ENCODE data around the gene DLG1.

DLG1 gene

DNA sequence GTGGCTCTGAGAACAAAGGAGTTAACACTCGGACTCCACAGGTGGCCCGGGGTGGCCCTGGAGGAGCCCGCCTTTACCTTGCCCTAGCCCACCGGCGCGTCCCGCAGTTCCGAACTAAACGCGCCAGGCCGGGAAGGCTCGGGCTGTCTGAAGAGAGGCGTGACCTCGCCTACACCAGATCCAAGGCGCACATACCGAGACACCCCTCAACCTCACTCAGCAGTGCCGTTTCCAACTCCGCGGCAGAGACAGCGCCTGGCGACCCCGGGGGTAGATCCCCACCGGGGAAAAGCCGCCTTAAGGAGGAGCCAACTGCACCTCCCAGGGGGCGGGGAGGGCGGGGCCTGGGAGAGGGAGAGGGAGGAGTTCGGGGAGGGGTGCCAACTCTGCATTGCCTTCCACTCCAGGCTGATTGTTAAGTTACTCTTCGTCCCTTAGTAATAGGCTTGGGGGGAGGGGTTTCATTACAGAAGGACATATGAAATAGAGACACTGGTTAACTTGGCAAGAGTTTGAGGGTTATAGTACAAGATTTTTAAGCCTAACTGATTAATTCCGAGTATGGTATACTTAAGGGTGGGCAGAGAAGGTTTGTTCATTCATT is at the start of gene DLG1:
DLG1 (minus strand) TSS at position 272 of the 604 bp plus-strand sequence. CDS start 1,408 bp downstream, outside the sequence.
- peak; percentile 43 to 71 (median 55) for DNase-seq

DNA sequence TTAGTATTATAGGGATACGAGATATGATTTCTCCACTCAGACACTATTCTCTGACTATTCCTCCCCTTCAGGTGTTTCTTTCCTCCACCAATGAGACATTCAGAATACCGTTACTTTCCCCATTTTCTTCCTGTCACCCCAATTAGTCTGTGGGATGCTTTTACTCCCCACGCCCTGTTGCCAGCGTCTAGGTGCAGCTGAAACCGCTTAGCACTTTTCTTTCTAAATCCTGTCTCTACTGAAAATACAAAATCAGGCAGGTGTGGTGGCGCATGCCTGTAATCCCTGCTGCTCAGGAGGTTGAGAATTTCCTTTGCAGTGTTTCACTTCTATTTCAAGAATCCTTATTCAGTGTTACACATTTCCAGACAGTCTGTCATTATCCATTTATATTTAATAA is 49.6 kb upstream of the DLG1 start:
- no peak for DNase-seq

DNA sequence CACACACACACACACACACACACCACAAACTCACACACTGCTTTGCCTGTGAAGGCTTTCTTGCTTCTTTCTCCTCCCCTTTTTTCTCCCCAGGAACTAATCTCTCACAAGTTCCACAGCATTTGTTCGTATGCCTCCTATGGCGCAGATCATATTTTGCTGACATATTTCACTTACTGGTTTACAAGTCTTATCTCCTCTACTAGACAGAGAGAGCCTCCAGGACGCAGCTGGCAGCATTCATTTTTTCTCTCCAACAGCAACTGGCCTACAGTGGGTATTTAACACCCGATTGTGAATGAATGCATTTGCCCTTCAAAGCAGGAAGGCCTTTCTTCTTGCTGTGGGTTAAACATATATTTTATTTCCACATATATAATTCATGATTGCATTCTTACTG is 47.0 kb upstream of the DLG1 start:
- DNase-seq, result no peak

DNA sequence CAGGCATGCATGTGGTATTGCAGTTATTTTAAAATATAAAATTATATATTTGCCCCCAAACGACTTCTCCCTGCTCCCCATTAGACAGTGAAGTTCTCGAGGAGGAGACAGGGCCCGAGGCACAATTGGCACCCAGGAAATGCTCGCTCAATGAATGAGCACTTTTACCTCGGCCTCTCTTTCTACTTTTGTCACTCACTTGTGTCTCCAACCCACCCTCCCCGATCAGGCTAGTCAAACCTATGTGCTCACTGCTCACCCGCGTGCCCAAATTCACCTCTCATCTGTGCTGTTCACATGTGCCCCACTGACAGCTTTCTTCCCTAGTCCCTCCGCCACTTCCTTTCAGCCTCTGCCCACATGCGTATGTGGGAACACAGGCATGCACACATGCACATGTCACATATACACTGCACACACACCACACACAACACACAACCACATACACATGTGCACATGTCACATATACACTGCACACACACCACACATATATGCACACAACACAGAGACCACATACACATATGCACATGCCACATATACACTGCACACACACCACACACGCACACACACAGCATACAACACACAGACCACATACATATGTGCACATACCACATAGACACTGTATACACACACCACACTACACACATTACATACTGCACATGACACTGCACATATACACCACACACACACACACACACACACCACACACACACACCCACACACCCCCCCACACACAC is 46.3 kb upstream of the DLG1 start:
- DNase-seq, result no peak

DNA sequence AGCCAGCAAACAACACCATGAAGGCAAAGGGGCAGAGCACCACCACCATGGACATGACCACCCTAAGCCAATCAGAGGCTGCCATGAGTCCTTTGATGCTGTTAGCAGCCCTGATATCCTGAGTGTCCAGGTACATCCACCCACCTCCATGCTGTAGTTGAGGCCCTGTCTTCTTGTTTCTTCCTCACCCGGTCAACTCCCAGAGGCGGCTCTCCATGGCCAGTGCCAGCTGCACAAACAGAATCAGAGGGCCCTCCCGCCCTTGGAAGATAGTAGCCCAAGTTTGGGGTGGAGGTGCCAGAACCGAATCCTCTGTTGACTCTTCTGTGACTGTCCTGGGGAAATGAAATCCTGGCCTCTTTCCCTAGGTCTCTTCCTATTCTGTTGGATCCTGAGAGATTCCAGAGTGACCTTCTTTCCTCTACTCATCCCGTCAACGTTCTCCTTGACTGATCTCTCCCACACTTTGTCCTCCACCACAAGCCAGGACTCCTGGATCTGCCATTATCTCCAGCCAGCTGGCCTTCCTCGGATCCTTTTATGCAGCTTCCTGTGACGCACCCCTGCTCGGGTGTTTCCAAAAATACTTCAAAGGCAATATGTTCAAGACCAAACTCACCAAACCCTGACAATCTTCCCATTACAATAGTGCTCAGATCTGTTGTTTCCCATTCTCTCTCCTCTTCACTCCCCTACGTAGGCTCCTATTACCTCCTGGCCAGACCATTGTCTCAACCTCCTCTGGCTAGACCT is 45.4 kb upstream of the DLG1 start:
- DNase-seq, result no peak

DNA sequence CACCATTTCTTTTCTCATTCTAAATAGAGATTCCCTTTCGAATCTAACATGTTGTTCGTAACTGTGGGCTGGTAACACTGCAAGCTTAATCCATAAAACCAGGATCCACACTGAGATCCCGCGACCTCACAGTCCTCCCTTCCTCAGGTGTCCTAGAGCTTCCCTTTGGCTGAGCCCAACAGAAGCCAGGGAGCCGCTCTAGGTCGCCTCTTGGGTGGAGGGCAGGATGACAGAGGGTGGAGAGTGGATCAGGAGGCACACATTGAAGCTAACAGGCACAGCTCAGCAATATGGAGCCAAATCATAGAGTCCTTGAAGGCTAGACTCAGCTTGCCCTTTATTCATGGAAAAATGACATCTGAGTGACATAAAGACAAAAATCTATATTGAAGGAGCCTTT is 44.7 kb upstream of the DLG1 start:
- no peak for DNase-seq

DNA sequence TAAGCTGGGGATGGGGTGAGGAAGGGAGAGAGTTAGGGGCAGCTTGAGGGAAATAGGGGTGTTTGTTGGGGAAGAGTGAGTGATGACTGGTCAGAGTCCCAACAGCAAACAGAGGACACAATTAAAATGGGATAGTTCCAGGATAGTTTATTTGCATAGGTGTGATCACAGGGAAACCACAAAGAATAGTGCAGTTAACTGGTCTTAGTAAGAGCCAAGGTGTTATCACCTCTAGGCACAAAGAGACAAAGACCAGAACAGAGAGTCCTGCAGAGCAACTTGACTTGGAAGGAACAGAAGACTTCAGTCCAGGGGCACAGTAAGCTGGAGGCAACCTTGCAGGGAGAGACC is 42.1 kb upstream of the DLG1 start:
- no peak for DNase-seq

DNA sequence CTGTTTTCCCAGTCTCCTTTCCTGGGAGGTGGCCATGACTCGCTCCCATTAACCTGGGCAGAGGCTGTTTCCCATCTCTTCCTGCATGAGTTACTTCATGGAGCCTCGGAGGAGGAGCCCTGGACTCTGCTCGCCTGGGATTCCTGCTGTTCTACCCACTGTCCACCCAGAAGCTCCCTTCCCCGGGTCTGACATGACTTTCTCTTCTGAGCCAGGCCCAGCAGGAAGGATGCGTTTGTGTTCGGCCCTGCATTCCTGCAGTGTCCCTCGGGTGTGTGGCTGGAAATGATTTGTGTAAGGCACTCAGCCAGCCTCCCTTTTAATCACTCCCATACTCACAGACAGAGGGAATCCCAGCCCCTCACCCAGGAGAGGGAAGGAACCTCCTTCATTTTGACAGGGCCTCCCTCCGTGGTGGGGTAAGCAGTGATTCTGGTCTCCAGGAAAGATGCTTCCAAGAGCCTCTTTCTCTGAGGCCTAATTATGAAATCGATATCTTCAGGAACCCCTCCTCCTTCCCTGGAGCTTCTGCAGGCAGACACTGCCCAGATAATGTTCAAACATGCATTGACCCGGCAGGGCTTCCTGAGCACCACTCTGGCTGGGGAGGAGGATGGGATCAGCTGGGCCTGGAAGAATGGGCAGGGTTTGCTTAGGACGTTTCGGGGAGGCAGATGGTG is 41.6 kb upstream of the DLG1 start:
- no peak for DNase-seq

DNA sequence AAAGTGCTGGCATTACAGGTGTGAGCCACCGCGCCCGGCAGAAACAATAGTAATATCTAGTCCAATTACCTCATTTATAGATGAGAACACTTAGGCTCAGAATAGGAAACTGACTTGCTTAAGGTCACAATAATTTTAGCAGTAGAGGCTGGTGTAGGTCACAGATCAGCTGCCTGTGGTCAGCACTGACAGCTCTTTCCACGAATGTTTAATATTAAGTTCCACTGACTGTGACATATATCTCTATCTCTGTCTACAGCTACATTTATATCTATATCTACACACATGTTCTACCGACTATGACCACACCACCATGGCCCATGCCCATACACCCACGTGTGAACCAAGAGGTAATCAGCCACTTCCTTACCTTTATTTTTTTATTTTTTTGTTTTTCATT is 40.2 kb upstream of the DLG1 start:
- no peak for DNase-seq

DNA sequence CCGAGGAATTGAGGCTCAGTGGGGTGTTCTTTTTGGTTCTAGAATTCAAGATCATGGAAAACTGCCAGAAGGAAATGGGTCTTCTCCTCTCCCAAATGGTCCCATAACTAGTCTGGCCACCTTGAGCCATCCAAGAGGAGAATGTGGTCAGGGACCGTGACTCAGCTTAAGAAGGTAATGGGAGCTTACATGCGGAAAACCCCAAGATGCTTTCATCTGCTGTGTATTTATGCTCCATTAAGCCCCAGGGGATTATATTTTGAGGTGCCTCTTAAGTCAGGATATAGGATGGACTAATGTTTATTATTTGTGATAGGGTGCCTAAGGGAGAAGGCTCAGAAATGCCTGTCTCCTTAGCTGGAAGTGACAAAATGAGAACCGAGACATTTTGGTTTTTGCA is 39.2 kb upstream of the DLG1 start:
- DNase-seq, result no peak

DNA sequence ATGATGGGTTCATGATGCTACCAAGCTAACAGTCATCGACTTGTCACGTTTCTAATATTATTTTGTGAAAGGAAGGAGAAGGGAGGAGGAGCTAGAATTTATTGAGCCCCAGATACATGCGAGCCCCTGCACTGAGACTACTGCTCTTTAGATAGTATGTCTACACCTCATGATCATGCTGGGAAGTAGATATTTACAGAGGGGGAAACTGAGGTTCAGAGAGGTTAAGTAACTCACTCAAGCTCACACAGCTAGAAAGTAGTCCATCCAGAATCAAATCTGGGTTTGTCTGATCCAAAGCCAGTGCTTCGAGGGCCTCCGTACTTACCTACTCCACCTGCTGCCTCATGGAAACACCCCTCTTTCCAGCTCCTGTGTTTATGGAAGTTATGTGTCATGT is 38.8 kb upstream of the DLG1 start:
- DNase-seq, result no peak

DNA sequence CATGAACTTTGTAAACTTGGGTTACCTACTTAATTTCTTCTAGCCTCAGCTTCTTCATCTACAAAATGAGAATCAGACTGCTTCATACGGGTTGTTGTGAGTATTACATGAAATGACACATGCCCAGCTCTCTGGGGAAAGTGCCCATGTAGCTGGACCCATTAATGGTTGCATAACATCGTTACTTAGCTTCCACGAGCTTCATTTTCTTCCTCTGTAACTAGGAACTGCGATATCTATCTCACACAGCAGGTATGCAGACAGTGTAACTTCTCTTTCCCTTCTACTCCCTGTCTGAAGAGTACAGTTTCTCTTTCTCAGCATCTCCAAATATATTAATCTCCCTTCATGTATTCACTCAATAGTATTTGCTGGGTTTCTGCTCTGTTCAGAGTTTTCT is 37.9 kb upstream of the DLG1 start:
- DNase-seq, result no peak

DNA sequence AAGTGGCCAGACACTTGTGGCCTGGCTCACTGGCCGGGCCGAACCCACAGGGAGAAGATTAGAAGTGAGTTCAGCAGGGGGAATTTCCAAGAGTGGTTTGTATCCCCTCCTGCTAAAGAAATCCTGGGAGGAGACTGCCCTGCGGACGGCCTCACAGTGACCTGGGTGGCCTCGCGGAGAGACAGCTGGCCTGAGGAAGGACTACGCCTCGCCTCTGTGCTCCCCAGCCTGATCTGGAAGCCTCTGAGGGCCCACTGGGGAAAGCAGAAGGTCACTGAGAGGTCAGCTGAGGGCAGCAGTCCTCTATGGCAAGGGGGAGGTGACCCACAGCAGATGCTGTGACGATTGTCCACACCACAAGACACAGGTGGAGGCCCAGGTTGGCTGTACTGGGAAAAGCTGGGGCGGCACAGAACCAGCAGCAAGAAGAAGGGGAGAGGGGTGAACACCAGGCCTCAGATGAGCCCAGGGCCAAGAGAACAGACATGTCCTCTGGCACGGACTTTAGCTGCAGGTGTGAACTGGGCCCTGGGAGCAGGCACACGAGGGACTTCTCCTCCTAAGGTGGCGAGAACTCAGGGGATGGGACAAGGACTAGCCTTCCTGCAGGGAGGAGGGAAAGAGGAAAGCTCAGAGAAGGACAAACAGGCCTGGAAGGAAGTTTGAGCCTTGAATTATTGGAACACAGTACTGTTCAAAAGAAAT is 37.2 kb upstream of the DLG1 start:
- no peak for DNase-seq

DNA sequence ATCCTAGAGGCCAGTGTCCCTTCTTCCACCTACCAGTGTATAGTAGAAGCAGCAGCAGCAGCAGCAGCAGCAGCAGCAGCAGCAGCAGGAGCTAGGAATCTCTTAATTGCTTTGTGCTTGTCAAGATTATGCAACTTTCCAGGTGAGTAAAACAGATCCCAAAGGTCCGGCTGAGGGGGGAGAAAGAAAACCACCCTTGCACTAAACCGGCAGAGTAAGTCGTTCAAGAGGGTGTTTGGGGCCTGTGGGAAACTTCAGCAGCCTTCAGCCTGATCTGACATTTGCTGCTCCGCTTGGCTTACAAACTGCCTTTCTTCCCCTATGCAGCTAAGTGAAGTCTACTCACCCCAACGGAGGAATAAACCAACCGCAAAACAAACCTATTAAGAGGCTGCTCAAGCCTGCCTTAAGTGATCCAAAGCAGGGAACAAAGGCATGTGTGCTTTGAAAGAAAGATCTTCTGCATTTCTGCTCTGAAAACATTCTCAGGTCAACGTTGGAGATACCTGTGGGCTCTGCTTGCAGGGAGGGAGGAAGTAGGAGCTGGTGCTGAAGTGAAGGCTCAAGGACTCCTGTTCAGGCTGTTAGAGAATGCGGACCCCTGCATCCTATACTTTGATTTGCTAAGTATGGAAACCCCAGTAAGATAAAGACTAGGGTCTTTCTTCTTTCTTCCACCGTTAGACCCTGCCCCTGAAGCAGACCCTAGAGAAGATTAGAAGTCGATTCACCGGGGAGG is 35.7 kb upstream of the DLG1 start:
- no peak for DNase-seq

DNA sequence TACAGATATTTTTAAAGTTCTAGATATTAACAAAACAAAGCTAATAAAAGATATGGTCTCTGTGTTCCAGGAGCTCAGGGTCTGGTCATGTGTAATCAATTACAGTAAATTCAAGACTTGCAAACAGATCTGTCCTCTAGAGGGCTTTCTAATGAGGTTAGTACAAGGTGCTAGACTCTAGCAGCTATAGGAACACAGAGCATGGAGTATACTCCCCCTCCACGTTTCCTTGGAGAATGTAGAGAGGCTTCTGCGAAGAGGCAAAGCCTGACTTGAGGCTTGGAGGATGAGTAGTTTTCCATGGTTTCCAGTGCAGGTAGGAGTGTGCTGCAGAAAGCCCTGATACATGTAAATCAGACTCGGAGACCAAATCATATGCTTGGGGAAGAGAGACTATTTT is 32.7 kb upstream of the DLG1 start:
- no peak for DNase-seq

DNA sequence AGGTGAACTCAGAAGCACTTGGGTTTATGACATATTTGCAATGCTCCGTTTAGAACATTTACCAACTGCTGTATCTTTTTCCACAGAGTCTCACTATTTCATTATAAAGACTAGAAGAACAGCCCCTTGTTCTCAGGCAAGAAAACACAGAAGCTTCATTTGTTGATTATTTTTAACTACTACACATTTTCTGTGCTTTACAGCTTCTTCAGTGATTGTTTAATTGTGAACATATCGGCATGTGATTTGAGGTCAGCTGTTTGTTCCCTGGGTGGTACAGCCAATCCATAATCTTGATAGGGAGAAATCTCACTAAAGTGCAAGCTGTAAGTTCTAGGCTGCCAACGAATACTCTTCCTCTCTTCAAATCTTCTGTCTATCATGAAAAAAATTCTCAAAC is 31.0 kb upstream of the DLG1 start:
- no peak for DNase-seq

DNA sequence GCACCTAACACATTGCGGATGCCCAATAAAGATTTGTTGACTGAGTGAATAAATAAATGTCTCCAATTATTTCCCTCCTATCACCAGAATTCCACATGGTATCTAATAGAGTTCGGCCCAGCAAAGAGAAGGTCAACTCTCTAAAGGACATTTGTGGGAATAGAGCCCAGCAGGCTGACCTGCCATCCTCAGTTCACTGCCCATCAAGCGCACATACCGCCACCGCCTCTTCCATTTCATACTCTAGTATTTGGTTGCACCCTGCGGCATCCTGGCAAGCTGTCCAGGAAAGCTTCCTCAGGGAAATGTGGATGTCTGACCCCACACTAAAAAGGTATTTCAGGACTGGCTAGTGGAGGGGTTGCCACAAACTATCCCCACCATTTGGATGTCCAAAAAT is 29.8 kb upstream of the DLG1 start:
- no peak for DNase-seq

DNA sequence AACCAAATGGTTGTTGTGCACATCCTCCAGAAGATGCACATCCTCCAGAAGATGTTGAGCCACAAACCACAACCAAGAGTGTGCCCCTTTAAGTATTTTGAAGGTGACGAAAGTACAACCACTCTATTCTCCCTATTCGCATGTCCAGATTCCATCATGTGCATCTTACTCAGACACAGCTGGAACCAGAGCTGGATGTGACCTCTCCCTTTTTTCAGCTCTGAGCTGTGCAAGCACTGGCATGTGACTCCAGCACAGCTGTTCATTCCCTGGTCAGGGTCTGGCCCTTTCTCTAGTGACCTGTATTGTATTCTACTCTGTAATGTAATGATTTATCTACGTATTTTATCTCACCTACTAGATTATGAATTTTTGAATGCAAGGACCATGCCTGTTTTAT is 29.3 kb upstream of the DLG1 start:
- no peak for DNase-seq

DNA sequence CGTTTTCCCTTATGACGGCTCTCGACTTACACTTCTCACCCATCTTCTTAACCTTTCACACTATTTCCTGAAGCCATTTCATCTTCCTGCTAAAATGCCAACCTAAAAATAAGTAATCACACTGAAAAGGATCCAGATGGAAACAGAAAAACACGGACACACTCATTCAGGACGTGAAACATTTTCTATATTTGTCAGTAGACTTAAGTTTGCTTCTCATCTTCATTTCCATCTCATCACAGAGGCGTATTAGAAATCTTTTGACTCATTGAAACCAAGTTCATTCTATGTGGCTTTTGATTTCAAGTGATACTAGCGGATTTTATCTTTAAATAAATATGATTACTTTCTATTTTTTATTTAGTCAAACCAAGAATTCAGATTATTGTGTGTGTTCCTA is 27.4 kb upstream of the DLG1 start:
- no peak for DNase-seq

DNA sequence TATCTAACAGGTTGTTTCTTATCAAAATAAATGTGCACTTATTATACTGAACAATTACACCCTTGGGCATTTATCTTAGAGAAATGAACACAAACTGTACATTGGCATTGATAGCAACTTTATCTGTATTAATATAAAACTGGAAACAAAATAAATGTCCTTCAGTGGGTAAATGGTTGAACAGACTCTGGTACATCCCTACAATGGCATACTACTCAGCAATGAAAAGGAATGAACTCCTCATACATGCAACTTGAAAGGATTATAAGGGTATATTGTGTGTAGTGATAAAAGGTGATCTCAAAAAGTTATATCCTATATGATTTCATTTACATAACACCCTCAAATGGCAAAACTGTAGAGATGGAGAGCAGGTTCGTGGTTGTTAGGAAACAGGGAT is 23.7 kb upstream of the DLG1 start:
- no peak for DNase-seq

DNA sequence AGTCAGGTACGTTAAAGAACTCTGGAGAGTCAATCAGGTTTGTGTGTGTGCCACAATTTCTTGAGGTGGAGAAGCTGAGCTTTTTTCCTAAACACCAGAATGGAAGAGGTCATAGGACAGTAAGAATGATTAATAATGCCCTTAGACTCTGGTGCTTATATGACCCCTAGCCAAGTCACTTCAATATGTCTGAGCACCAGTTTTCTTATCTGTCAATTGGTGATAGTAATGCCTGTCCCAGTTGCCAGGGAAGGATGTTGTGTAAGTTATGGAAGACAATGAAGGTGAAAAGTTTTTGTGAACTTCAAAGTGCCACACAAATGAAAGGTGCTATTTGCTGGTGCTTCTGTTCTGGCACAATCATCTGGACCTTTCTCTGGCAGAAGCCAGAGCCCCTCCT is 22.2 kb upstream of the DLG1 start:
- DNase-seq, result no peak

DNA sequence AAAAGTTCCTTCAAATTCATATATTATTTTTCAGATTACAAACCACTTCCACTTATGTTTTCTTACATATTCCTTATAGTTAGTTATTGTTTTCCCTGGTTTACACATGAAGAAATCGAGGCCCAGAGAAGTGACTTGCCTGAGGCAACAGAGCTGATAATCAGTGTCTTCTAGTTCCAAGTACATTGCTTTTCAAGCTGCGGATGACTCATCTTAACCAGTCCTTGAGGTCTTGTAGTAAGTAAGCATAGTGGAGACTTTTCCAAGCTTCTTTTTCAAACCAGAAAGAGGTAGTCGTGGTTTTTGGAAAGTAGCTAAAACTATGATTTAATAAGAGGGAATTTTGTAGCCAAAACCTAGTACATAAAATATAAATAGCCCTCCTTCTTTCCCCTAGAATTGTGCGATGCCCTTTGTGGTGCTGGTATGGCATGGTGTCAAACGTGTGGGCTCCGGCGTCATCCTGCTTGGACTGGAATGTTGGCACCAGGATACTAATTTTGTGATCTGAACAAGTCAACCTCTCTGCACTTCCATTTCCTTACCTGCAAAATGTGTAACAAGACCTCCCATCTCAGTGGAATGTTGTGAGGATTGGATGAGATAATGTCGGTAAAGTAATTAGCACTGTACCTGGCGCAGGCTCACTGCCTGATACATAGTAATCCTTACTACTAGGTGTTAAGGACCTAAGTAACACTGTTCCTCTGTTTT is 19.0 kb upstream of the DLG1 start:
- DNase-seq, result no peak
